Islet precursor cell (in vitro differentiated cells): Measurements from ENCODE around the gene HDGF.

Experiments
- DNase-seq: peaks from one replicate; pipeline ENCODE4 v3.0.0-alpha.2; 2018

The HDGF gene

DNA sequence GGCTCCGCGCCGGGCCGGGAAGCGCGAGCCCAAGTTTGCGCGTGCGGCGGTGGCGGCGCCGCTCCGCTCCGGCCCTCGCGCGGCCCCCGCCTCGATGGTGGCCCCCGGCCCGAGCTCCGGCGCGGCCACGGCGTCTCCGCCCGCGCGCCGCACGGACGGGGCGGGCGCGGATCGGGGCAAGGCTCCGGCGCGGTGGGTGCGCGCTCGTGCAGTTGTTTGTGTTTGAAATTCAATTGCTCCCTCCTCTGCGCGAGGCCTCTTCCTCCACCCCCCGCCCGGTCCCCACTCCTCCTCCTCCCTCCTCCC lies at the start of gene HDGF:
Gene HDGF, minus strand, starts transcription at position 225 of the 306 bp plus-strand sequence. CDS start 246 bp downstream, outside the sequence.
- DNase-seq, result no peak

- peak; percentile 83 for DNase-seq
Observed at GRCh38 chr1:156797212-156797871, 45.9 kb upstream of the HDGF start.

DNA sequence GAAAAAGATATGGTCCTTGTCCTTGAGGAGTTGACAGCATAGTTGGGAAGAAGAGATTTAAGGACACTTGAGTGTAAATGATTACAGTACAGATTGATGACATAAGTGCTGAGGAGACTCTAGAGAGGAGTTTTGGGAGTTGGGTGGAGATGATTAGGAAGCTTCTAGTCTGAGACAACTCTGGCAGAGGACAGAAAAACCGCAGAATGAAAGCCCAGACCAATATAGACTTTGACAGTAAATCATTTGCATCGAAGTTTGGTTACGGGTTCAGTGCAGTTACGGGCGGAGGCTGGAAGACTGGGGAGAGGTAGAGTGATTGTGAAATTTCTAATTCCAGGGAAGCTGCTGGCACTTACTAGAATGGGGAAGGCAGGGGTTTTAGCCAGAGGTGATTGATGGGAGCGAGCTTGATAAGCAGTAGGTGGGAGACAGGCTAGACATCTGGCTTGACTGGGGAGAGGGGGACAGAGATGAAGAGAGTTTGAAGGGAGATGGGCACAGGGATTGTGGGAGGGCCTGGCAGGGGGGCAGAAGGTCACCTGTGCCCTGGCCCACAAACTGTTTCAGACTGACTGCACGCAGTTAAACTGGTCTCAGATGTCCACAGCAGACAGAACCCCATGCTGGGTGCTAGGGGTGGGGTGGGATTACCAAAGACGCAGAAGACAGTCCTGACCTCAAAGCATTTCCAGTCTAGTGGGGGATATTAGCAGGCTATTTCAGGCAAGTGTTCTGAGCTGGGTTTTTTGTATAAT lies 45.0 kb upstream of the HDGF start:
- DNase-seq, result no peak

GRCh38 chr1:156795787-156796186 lies 44.3 kb upstream of the HDGF start:
- no peak for DNase-seq

- no peak for DNase-seq
Observed at GRCh38 chr1:156795374-156795733, 43.9 kb upstream of the HDGF start.

DNA sequence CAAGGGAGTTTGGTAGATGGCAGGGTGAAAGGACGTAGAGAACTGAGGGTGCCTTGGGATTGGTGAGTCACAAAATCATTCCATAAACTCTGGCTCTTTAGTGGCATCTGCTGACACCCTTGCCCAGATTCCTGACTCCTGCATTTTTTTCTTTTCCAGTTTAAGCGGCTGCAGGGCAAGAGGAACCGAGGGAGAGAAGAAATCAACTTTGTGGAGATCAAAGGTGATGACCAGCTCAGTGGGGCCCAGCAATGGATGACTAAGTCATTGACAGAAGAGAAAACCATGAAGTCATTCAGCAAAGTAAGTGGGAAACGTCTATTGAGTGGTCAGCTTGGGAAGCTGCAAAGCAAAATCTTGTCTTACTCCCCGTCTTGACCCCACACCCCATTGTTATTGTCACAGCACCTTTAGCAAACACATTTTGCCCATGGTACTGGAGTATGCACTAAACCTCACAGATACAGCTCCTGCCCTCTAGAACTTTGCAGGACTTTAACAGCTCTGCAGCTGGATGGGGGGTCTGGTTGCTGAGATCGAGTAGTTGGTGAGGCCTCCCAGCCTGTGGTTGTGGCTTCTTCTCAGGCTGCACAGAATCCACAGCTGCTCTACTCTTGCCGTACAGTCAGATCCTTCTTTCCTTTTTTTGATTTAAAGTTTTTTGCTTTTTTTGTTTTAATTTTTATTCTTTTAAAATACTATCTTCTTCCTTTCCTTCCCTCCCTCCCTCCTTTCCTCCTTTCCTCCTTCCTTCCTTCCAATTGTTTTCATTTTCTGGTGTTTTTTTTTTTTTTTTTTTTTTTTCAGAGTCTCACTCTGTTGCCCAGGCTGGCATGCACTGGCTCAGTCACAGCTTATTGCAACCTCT lies 43.3 kb upstream of the HDGF start:
- peak; percentile 68 for DNase-seq

- DNase-seq, result no peak
Observed at GRCh38 chr1:156789621-156790318, 38.3 kb upstream of the HDGF start.

- DNase-seq, result no peak
Observed at GRCh38 chr1:156788136-156788535, 36.7 kb upstream of the HDGF start.

- no peak for DNase-seq
Observed at GRCh38 chr1:156786640-156787039, 35.2 kb upstream of the HDGF start.

- no peak for DNase-seq
Observed at GRCh38 chr1:156785458-156785857, 34.0 kb upstream of the HDGF start.

- no peak for DNase-seq
Observed at GRCh38 chr1:156781585-156782186, 30.2 kb upstream of the HDGF start.

- DNase-seq, result no peak
Observed at GRCh38 chr1:156777573-156777972, 26.1 kb upstream of the HDGF start.

GRCh38 chr1:156776942-156777341 lies 25.5 kb upstream of the HDGF start:
- DNase-seq, result no peak

DNA sequence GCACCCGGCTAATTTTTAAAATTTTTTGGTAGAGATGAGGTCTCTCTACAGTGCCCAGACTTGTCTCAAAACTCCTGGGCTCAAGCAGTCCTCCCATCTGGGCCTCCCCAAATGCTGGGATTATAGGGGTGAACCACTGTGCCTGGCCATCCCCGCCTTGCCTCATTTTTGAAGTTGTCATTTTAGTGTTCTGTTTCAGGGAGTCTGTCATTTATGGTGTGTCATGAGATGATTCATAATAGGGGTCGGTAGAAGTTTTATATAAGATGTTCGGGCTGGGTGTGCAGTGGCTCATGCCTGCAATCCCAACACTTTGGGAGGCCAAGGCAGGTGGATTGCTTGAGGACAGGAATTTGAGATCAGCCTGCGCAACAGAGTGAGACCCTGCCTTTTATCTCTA lies 24.3 kb upstream of the HDGF start:
- DNase-seq, result no peak

GRCh38 chr1:156773607-156774006 lies 22.1 kb upstream of the HDGF start:
- no peak for DNase-seq

- DNase-seq, result peak; percentile 66
Observed at GRCh38 chr1:156772728-156773497, 21.4 kb upstream of the HDGF start.

DNA sequence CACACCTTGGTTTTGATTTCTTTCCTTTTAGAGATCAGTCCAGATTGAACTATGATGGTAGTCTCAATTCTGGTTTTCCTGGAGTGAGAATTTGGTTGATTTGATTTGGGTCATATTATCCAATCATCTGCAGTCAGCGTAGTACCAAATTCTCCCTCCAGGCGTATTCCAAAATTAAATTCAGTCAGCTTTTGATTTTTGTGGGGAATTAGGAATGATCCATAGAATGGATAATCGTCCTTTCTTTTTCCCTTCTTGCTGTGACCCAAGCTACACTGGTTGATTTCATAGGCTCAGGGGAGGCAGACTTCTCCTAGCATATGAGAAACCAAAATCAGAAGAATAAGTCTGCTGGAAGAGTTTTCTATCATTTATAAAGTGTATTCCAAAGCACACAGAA lies 20.7 kb upstream of the HDGF start:
- no peak for DNase-seq

GRCh38 chr1:156768610-156769295 lies 17.3 kb upstream of the HDGF start:
- no peak for DNase-seq

- DNase-seq, result peak; percentile 54
Observed at GRCh38 chr1:156767879-156768604, 16.6 kb upstream of the HDGF start.

DNA sequence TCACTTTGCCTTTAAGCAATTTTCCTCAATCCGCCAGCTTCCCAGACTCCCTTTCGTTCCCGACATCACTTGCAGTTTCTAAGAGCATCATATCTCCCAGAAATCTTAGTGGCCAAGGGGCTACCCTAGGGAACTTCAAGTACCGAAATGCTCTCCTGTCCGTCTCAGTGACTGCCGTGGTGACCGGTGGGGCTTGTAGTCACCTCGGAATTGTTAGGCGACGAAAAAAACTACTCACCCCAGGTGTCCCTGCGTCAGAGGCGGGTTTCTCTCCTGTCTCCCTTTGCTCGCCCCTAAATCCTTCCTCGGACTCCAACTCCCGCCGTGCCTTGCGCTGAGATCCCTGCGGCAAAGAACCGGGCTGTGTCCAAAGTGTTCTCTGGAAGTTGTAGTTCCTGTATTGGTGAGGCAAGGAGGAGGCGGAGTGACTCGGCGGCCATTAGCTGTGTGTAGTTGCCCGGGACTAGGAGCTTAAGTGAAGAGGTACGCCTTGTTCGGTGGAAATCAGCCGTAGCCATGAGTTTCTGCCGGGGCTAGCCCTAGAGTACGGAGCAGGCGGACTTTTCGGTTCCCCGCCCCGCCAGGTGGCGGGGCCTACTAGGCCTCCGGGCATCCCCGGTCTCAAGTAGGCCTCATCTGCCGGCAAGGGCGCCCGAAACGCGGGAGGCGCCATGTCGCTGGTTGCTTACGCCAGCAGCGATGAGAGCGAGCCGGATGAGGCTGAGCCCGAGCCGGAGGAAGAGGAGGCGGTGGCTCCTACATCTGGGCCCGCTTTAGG lies 15.8 kb upstream of the HDGF start, which contains the start of gene PRCC:
Gene PRCC, plus strand, starts transcription at position 435 of the 778 bp plus-strand sequence. Its CDS starts 237 bp downstream, at position 672.
- peak; percentile 100 for DNase-seq
